Nephron progenitor cell (in vitro differentiated cells): ENCODE data around the gene MAMDC2.

Source experiments
- DNase-seq: peaks from one replicate; pipeline ENCODE4 v3.0.0; 2021
- H3K27ac Mint-ChIP-seq: 2 replicates; pipeline ENCODE4 v1.8.0; 2021; ENCODE audit warnings: mild to moderate bottlenecking, moderate library complexity, mixed read lengths
- H3K27me3 Mint-ChIP-seq: 2 replicates; pipeline ENCODE4 v1.8.0; 2021; ENCODE audit warnings: mild to moderate bottlenecking, low read depth, mixed read lengths; ENCODE audit not compliant: poor library complexity
- H3K36me3 Mint-ChIP-seq: 2 replicates; pipeline ENCODE4 v1.8.0; 2021; ENCODE audit warnings: low read depth, mixed read lengths
- H3K4me1 Mint-ChIP-seq: 2 replicates; pipeline ENCODE4 v1.8.0; 2021; ENCODE audit warnings: mixed read lengths
- H3K4me3 Mint-ChIP-seq: 2 replicates; pipeline ENCODE4 v1.8.0; 2021; ENCODE audit warnings: mild to moderate bottlenecking, moderate library complexity, mixed read lengths
- H3K9me3 Mint-ChIP-seq: 2 replicates; pipeline ENCODE4 v1.8.0; 2021; ENCODE audit warnings: mild to moderate bottlenecking, moderate library complexity, mixed read lengths
- CTCF ChIP-seq: fragments of 200-600 bp; sonication (generic); IDR thresholded peaks from 2 replicates; pipeline ENCODE4 v1.5.0; 2021; ENCODE audit warnings: antibody characterized with exemption

Gene MAMDC2

DNA sequence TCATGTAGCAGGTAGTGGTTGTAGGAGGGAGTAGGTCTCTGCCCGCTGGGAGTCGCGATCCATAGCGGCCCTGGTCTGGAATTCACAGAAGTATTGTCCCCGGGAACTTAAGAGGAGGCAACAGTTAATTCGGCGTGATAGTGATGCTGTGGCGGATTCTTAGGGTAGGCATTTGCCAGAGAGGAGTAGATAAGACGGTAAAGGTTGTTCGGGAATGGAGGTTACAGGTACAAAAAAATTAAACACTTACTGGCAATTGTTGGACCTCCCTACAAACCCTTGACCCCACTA is 215.8 kb downstream of the MAMDC2 start:
- H3K4me1 Mint-ChIP-seq, result peaks cover 70% of the 10 kb centered on the region

DNA sequence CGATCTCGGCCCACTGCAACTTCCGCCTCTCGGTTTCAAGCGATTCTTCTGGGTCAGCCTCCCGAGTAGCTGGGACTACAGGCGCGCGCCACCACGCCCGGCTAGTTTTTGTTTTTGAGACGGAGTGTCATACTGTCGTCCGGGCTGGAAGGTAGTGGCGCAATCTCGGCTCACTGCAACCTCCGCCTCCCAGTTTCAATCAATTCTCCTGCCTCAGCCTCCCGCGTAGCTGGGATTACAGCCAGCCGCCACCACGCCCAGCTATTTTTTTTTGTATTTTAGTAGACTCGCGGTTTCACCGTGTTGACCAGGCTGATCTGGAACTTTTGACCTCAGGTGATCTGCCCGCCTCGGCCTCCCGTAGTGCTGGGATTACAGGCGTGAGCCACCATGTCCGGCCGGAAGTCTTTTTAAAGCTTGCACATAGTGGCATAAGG is 216.4 kb downstream of the MAMDC2 start:
- DNase-seq, result no peak
- no peak for TF ChIP-seq CTCF
- Mint-ChIP-seq H3K27me3 (no peaks in the 10 kb centered on the region), H3K36me3 (peaks cover 47% of the 10 kb centered on the region), H3K4me3 (peak overlapping the region; percentile 96), H3K9me3 (no peaks in the 10 kb centered on the region), H3K4me1 (peaks cover 68% of the 10 kb centered on the region), H3K27ac (no peak overlapping the region)

More for the DNA sequence above, 215.8 kb downstream of the MAMDC2 start:
- DNase-seq, result no peak
- TF ChIP-seq CTCF, result no peak
- peaks cover 41% of the 10 kb centered on the region for H3K36me3 Mint-ChIP-seq
- peak overlapping the region; percentile 96 for H3K4me3 Mint-ChIP-seq
- H3K27me3 Mint-ChIP-seq, result no peaks in the 10 kb centered on the region
- H3K9me3 Mint-ChIP-seq, result no peaks in the 10 kb centered on the region
- peak overlapping the region; percentile 96 for H3K27ac Mint-ChIP-seq

DNA sequence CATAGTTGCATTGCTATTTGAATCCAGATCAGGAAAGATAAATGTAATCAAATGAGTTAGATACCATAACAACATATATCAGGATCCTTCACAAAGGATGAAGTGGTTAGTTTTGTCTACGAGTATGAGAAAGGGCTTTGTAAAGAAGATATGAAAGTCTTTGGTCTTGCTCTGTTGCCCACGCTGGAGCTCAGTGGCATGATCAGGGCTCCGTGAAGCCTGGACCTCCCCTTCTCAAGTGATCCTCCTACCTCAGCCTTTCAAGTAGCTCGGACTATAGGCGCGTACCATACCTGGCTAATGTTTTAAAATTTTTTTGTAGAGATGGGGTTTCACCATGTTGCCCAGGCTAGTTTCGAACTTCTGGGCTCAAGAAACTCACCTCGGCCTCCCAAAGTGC is 217.0 kb downstream of the MAMDC2 start:
- Mint-ChIP-seq H3K36me3 (peaks cover 53% of the 10 kb centered on the region), H3K4me3 (peak overlapping the region; percentile 96), H3K27me3 (no peaks in the 10 kb centered on the region), H3K4me1 (peaks cover 63% of the 10 kb centered on the region), H3K27ac (no peak overlapping the region), H3K9me3 (no peaks in the 10 kb centered on the region)
- TF ChIP-seq CTCF, result no peak
- DNase-seq, result no peak

DNA sequence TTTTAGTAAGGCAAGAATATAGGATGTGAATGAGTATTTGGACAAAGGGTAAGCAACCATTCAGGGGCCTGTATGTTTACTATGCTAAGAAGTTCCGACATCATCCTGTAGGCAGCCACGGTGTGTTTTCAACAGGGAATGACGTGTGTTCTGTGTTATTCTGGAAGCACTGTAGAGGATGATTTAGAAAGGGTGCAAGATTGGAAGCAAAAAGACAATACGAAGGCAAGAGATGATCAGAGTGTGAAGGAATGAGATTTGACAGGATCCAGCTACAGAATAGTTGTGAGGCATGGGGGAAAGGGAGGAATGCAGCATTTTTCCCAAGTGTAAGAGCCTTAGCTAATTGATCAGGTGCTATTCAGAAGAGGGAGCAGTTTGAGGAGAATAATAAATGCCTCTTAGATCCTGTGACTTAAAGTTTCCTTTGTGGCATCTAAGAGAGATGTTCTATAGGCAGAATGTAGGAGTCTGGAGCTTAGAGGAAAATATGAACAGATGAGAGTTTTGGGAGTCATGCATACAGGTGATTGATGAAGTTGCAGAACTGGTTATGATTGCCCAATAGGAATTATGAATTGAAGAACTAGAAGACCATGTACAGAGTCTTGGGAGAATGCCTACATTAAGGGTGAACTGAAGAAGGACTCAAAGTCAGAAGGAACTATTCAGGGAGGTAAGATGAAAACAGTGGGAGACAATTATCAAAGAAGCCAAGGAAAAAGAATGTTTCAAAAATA is 217.7 kb downstream of the MAMDC2 start:
- DNase-seq, result no peak
- H3K36me3 Mint-ChIP-seq, result peaks cover 58% of the 10 kb centered on the region
- no peaks in the 10 kb centered on the region for H3K27me3 Mint-ChIP-seq
- H3K27ac Mint-ChIP-seq, result no peak overlapping the region
- peak overlapping the region; percentile 96 for H3K4me3 Mint-ChIP-seq
- no peak for TF ChIP-seq CTCF
- H3K9me3 Mint-ChIP-seq, result no peaks in the 10 kb centered on the region
- peaks cover 56% of the 10 kb centered on the region for H3K4me1 Mint-ChIP-seq

- Mint-ChIP-seq H3K4me3 (peak overlapping the region; percentile 17), H3K27me3 (no peaks in the 10 kb centered on the region), H3K4me1 (peaks cover 46% of the 10 kb centered on the region), H3K36me3 (peaks cover 63% of the 10 kb centered on the region), H3K27ac (no peak overlapping the region), H3K9me3 (no peaks in the 10 kb centered on the region)
- no peak for TF ChIP-seq CTCF
- no peak for DNase-seq
Observed at GRCh38 chr9:70262366-70262765, 218.7 kb downstream of the MAMDC2 start.

GRCh38 chr9:70262948-70263347 is 219.3 kb downstream of the MAMDC2 start:
- Mint-ChIP-seq H3K27me3 (no peaks in the 10 kb centered on the region), H3K27ac (no peak overlapping the region), H3K36me3 (peaks cover 68% of the 10 kb centered on the region), H3K4me3 (no peak overlapping the region), H3K4me1 (peaks cover 41% of the 10 kb centered on the region), H3K9me3 (no peaks in the 10 kb centered on the region)
- no peak for TF ChIP-seq CTCF
- DNase-seq, result no peak
